ENCODE data around the gene CNOT2.

- no peak for TF ChIP-seq CTCF (conservative IDR thresholded peaks at IDR 0.05; ENCODE audit: low read depth, low read length)
- TF ChIP-seq EZH2 (IDR thresholded peaks at IDR 0.05; ENCODE audit: low read length, unreplicated experiment), result no peak
- no peak for TF ChIP-seq EZH2phosphoT487 (IDR thresholded peaks at IDR 0.05; ENCODE audit: borderline replicate concordance, low read length)
Observed at GRCh38 chr12:70353780-70354660, 110.8 kb downstream of the CNOT2 start.
